ENCODE data around the gene IRX1. TPM values are rescaled to one million over a fixed set of nuclear protein-coding genes. Genes with fewer than 3 reads are reported as not detected.
A peak's percentile ranks its signal among the peaks of the same experiment; 100 is the strongest.

Gene IRX1
- total and polyA plus RNA-seq, 2 of the 8 experiments (the other 6 are each of a cell fraction or from before 2014, with no cell fraction given) = 2.6 to 3.9 TPM

GRCh38 chr5:3601911-3602782, 6.5 kb downstream of the IRX1 start (continued):
- peak; percentile 97; the same call in 1 of the 2 replicates for TF ChIP-seq SUZ12 (IDR thresholded peaks at IDR 0.05; ENCODE audit: low read length)
- TF ChIP-seq EZH2 (IDR thresholded peaks at IDR 0.05; ENCODE audit: low read depth, low read length, severe bottlenecking) = peak; percentile 96
- TF ChIP-seq PHF8 (conservative IDR thresholded peaks at IDR 0.05; ENCODE audit: low read depth, low read length) = no peak
- no peak for TF ChIP-seq POU5F1 (IDR thresholded peaks at IDR 0.05; ENCODE audit: low read depth, low read length)
- no peak for TF ChIP-seq RFX5 (IDR thresholded peaks at IDR 0.05; ENCODE audit: borderline replicate concordance, low read depth, low read length)
- no peak for TF ChIP-seq CHD7 (IDR thresholded peaks at IDR 0.05; ENCODE audit: insufficient replicate concordance, low read length)
- TF ChIP-seq GTF2F1 (IDR thresholded peaks at IDR 0.05; ENCODE audit: borderline replicate concordance, low read depth, low read length) = no peak
- no peak for TF ChIP-seq SRF (IDR thresholded peaks at IDR 0.05; ENCODE audit: low read depth, low read length)
